CD4-positive, alpha-beta memory T cell (primary cell): ENCODE results near the gene ZNF79. TPM values are rescaled to one million over a fixed set of nuclear protein-coding genes. Genes with fewer than 3 reads are reported as not detected.

ENCODE experiments used
- CTCF ChIA-PET: fragments of 350-600 bp; sonication (Branson Sonifier 250); formaldehyde crosslinking; loops from one replicate; lab custom pipeline; 2021; ENCODE audit warnings: inconsistent platforms; ENCODE audit not compliant: partially characterized antibody; lab: Charles Lee
- POLR2A ChIA-PET: fragments of 350-600 bp; sonication (Branson Sonifier 250); formaldehyde crosslinking; loops from one replicate; lab custom pipeline; 2021; ENCODE audit not compliant: partially characterized antibody; lab: Charles Lee
- DNase-seq, 5 donors: peaks; one replicate each; pipeline versions ENCODE4 v3.0.0 to v3.0.0-alpha.2; 2020 to 2022; ENCODE audit warnings: mixed read lengths in 1 of 5
- H3K27ac ChIP-seq: one replicate; pipeline ENCODE4 v1.7.0; 2013; ENCODE audit warnings: low read depth, low read length
- H3K27me3 ChIP-seq: 2 replicates; pipeline ENCODE4 v1.7.0; 2013; ENCODE audit warnings: mild to moderate bottlenecking, low read length, moderate library complexity; ENCODE audit not compliant: insufficient read depth
- H3K36me3 ChIP-seq: 2 replicates; pipeline ENCODE4 v1.7.0; 2013; ENCODE audit warnings: mild to moderate bottlenecking, low read length, moderate library complexity; ENCODE audit not compliant: insufficient read depth
- H3K4me1 ChIP-seq: 2 replicates; pipeline ENCODE4 v1.7.0; 2013; ENCODE audit warnings: mild to moderate bottlenecking, low read length, moderate library complexity; ENCODE audit not compliant: insufficient read depth
- H3K4me3 ChIP-seq, 2 donors: one replicate each; pipeline ENCODE4 v1.7.0; 2013; ENCODE audit warnings: low read length in 2 of 2, mild to moderate bottlenecking in 1 of 2
- H3K9me3 ChIP-seq, 2 donors: one replicate each; pipeline ENCODE4 v1.7.0; 2013; ENCODE audit warnings: low read length in 2 of 2, control low read depth in 1 of 2; ENCODE audit not compliant: control insufficient read depth in 1 of 2
- H3K27ac Mint-ChIP-seq, 7 donors: one replicate each; pipeline ENCODE4 v1.8.0; 2020 to 2021; ENCODE audit warnings: mixed read lengths in 7 of 7, mild to moderate bottlenecking in 6 of 7, inconsistent platforms in 3 of 7, moderate library complexity in 3 of 7
- H3K27me3 Mint-ChIP-seq, 2 donors: one replicate each; pipeline ENCODE4 v1.8.0; 2020 to 2021; ENCODE audit warnings: mixed read lengths in 2 of 2
- H3K36me3 Mint-ChIP-seq, 2 donors: one replicate each; pipeline ENCODE4 v1.8.0; 2020 to 2021; ENCODE audit warnings: mixed read lengths in 2 of 2, inconsistent platforms in 1 of 2, mild to moderate bottlenecking in 1 of 2
- H3K4me1 Mint-ChIP-seq, 4 donors: one replicate each; pipeline ENCODE4 v1.8.0; 2020 to 2021; ENCODE audit warnings: mixed read lengths in 4 of 4, mild to moderate bottlenecking in 1 of 4
- H3K4me3 Mint-ChIP-seq, 8 donors: one replicate each; pipeline ENCODE4 v1.8.0; 2020 to 2021; ENCODE audit warnings: mixed read lengths in 8 of 8, mild to moderate bottlenecking in 7 of 8, moderate library complexity in 6 of 8, inconsistent platforms in 3 of 8
- H3K9me3 Mint-ChIP-seq, 8 donors: one replicate each; pipeline ENCODE4 v1.8.0; 2020 to 2021; ENCODE audit warnings: mixed read lengths in 8 of 8, mild to moderate bottlenecking in 5 of 8, inconsistent platforms in 3 of 8, moderate library complexity in 1 of 8
- intact Hi-C: fragments of 100-400 bp; cut with micrococcal nuclease; formaldehyde crosslinking; loops from one replicate; pipeline ENCODE4 v1.15.1; 2023
- polyA plus RNA-seq, 2 donors: library from polyadenylated mRNA; unstranded; fragments of 300-500 nt; fragmentation: Illumina TruSeq; gene quantifications; one replicate each; pipeline ENCODE4 v1.2.3, GENCODE V29; 2021
- total RNA-seq, 2 experiments: library from RNA; stranded (reverse); gene quantifications; one replicate each; pipeline ENCODE4 v1.2.3, GENCODE V29; 2021

Gene ZNF79
- total and polyA plus RNA-seq, 4 experiments from 2014 or later, result 1.0 to 22.5 (median 14.0) TPM

GRCh38 chr9:127397646-127398274, 26.4 kb upstream of the ZNF79 start:
- Mint-ChIP-seq H3K27ac (peak overlapping the region in 2 of 7 donors; percentile 13 to 64), H3K9me3 (no peaks in the 10 kb centered on the region), H3K4me3 (peak overlapping the region; percentile 42 to 87 (median 66)), H3K27me3 (peaks cover 38 to 41% of the 10 kb centered on the region in 2 donors), H3K36me3 (no peaks in the 10 kb centered on the region), H3K4me1 (peaks cover 5 to 23% (median 12%) of the 10 kb centered on the region in 4 donors)
- intact Hi-C loops, result loop anchor here (1.0 to 2.0 kb wide), 4 partner anchors 27 to 183 kb away; partner anchors contain the start of genes LRSAM1, RPL12 and ZNF79
- peaks cover 19% of the 10 kb centered on the region for H3K4me1 ChIP-seq
- peaks cover 42% of the 10 kb centered on the region for H3K27me3 ChIP-seq
- CTCF ChIA-PET, result interaction anchor here (0.9 to 1.8 kb wide), 6 partner anchors 10 to 183 kb away, joined by 3 to 7 read pairs (median 6); no protein-coding TSS in a partner anchor
- H3K36me3 ChIP-seq, result no peaks in the 10 kb centered on the region
- peak in 2 of 5 donors; percentile 11 to 26 for DNase-seq
- peak overlapping the region in 1 of 2 donors; percentile 45 for H3K4me3 ChIP-seq
- POLR2A ChIA-PET, result interaction anchor here (1.4 to 1.7 kb wide), 5 partner anchors 9 to 337 kb away, joined by 5 to 19 read pairs (median 10); partner anchors contain the start of genes LRSAM1, RPL12, TOR2A and ZNF79
- H3K27ac ChIP-seq, result no peak overlapping the region
- H3K9me3 ChIP-seq, result no peaks in the 10 kb centered on the region

GRCh38 chr9:127398275-127398647, 25.9 kb upstream of the ZNF79 start:
- intact Hi-C loops, result no loop called here

GRCh38 chr9:127398715-127399400, 25.3 kb upstream of the ZNF79 start:
- POLR2A ChIA-PET, result interaction anchor here (1.7 kb wide), 1 partner anchor 10 kb away, joined by 6 read pairs; no protein-coding TSS in a partner anchor
- no peaks in the 10 kb centered on the region for H3K9me3 Mint-ChIP-seq

More at GRCh38 chr9:127398275-127398647, 25.9 kb upstream of the ZNF79 start:
- peak overlapping the region in 2 of 7 donors; percentile 13 to 64 for H3K27ac Mint-ChIP-seq
- H3K27me3 Mint-ChIP-seq, result peaks cover 33 to 39% of the 10 kb centered on the region in 2 donors
- peaks cover 5 to 23% (median 12%) of the 10 kb centered on the region in 4 donors for H3K4me1 Mint-ChIP-seq
- no peaks in the 10 kb centered on the region for H3K36me3 Mint-ChIP-seq
- H3K9me3 ChIP-seq, result no peaks in the 10 kb centered on the region
- peak overlapping the region; percentile 42 to 87 (median 66) for H3K4me3 Mint-ChIP-seq
- CTCF ChIA-PET, result interaction anchor here (0.9 to 1.4 kb wide), 2 partner anchors 12 to 412 kb away, joined by 3 read pairs; no protein-coding TSS in a partner anchor
- H3K4me1 ChIP-seq, result peaks cover 19% of the 10 kb centered on the region
- no peaks in the 10 kb centered on the region for H3K36me3 ChIP-seq
- no peaks in the 10 kb centered on the region for H3K9me3 Mint-ChIP-seq
- peaks cover 37% of the 10 kb centered on the region for H3K27me3 ChIP-seq
- H3K4me3 ChIP-seq, result peak overlapping the region in 1 of 2 donors; percentile 45
- no peak overlapping the region for H3K27ac ChIP-seq
- POLR2A ChIA-PET, result interaction anchor here (1.7 kb wide), 1 partner anchor 10 kb away, joined by 6 read pairs; no protein-coding TSS in a partner anchor
- no peak for DNase-seq

GRCh38 chr9:127399736-127400269, 24.4 kb upstream of the ZNF79 start:
- peaks cover 28 to 33% of the 10 kb centered on the region in 2 donors for H3K27me3 Mint-ChIP-seq
- intact Hi-C loops, result no loop called here
- peaks cover 19% of the 10 kb centered on the region for H3K4me1 ChIP-seq
- H3K27ac ChIP-seq, result no peak overlapping the region
- POLR2A ChIA-PET, result interaction anchor here (1.7 kb wide), 1 partner anchor 11 kb away, joined by 6 read pairs; no protein-coding TSS in a partner anchor
- H3K4me3 ChIP-seq, result no peak overlapping the region
- CTCF ChIA-PET, result interaction anchor here (0.8 to 1.8 kb wide), 4 partner anchors 56 to 458 kb away, joined by 3 to 5 read pairs (median 3); no protein-coding TSS in a partner anchor
- H3K27ac Mint-ChIP-seq, result no peak overlapping the region
- peak overlapping the region in 1 of 8 donors; percentile 18 for H3K4me3 Mint-ChIP-seq
- peaks cover 28% of the 10 kb centered on the region for H3K27me3 ChIP-seq
- H3K9me3 ChIP-seq, result no peaks in the 10 kb centered on the region
- no peak for DNase-seq
- no peaks in the 10 kb centered on the region for H3K36me3 ChIP-seq
- no peaks in the 10 kb centered on the region for H3K36me3 Mint-ChIP-seq
- peaks cover 5 to 23% (median 12%) of the 10 kb centered on the region in 4 donors for H3K4me1 Mint-ChIP-seq
- no peaks in the 10 kb centered on the region for H3K9me3 Mint-ChIP-seq

More at GRCh38 chr9:127398715-127399400, 25.3 kb upstream of the ZNF79 start:
- Histone ChIP-seq H3K27me3 (peaks cover 32% of the 10 kb centered on the region), H3K4me3 (no peak overlapping the region), H3K27ac (no peak overlapping the region), H3K9me3 (no peaks in the 10 kb centered on the region), H3K4me1 (peaks cover 19% of the 10 kb centered on the region), H3K36me3 (no peaks in the 10 kb centered on the region)
- Mint-ChIP-seq H3K27ac (peak overlapping the region in 1 of 7 donors; percentile 64), H3K27me3 (peaks cover 30 to 35% of the 10 kb centered on the region in 2 donors), H3K36me3 (no peaks in the 10 kb centered on the region), H3K4me1 (peaks cover 5 to 23% (median 12%) of the 10 kb centered on the region in 4 donors), H3K4me3 (peak overlapping the region in 6 of 8 donors; percentile 23 to 87 (median 69))
- no peak for DNase-seq
- CTCF ChIA-PET, result interaction anchor here (0.8 to 1.4 kb wide), 4 partner anchors 13 to 457 kb away, joined by 3 read pairs; no protein-coding TSS in a partner anchor
- intact Hi-C loops, result no loop called here

GRCh38 chr9:127402401-127403090, 21.6 kb upstream of the ZNF79 start:
- H3K4me3 ChIP-seq, result no peak overlapping the region
- H3K36me3 ChIP-seq, result no peaks in the 10 kb centered on the region
- H3K27me3 ChIP-seq, result peaks cover 14% of the 10 kb centered on the region
- H3K9me3 ChIP-seq, result no peaks in the 10 kb centered on the region
- no peak for DNase-seq
- H3K27ac ChIP-seq, result no peak overlapping the region
- no peaks in the 10 kb centered on the region for H3K9me3 Mint-ChIP-seq
- intact Hi-C loops, result no loop called here
- peaks cover 2 to 9% (median 6%) of the 10 kb centered on the region in 4 donors for H3K4me1 Mint-ChIP-seq
- H3K4me1 ChIP-seq, result peaks cover 8% of the 10 kb centered on the region
- H3K36me3 Mint-ChIP-seq, result no peaks in the 10 kb centered on the region
- POLR2A ChIA-PET, result no interaction called here
- peaks cover 18 to 25% of the 10 kb centered on the region in 2 donors for H3K27me3 Mint-ChIP-seq
- no peak overlapping the region for H3K4me3 Mint-ChIP-seq
- H3K27ac Mint-ChIP-seq, result no peak overlapping the region
- CTCF ChIA-PET, result no interaction called here

- intact Hi-C loops, result no loop called here
- Histone ChIP-seq H3K27ac (no peak overlapping the region), H3K4me3 (no peak overlapping the region), H3K9me3 (no peaks in the 10 kb centered on the region), H3K36me3 (no peaks in the 10 kb centered on the region), H3K4me1 (no peaks in the 10 kb centered on the region), H3K27me3 (peaks cover 6% of the 10 kb centered on the region)
- Mint-ChIP-seq H3K4me3 (no peak overlapping the region), H3K9me3 (no peaks in the 10 kb centered on the region), H3K27ac (no peak overlapping the region), H3K4me1 (peaks cover 0 to under 1% (median under 1%) of the 10 kb centered on the region in 4 donors), H3K27me3 (peaks cover 16 to 23% of the 10 kb centered on the region in 2 donors), H3K36me3 (no peaks in the 10 kb centered on the region)
- no peak for DNase-seq
- ChIA-PET POLR2A (no interaction called here), CTCF (no interaction called here)
Measured at GRCh38 chr9:127403507-127404192, 20.5 kb upstream of the ZNF79 start.
